Measurements from ENCODE around the gene KLHL12. TPM values are rescaled to one million over a fixed set of nuclear protein-coding genes. Genes with fewer than 3 reads are reported as not detected.
A peak's percentile ranks its signal among the peaks of the same experiment; 100 is the strongest.

Gene KLHL12
- total and polyA plus RNA-seq, 2 of the 8 experiments (the other 6 are each of a cell fraction or from before 2014, with no cell fraction given), result 27.2 to 33.3 TPM

DNA sequence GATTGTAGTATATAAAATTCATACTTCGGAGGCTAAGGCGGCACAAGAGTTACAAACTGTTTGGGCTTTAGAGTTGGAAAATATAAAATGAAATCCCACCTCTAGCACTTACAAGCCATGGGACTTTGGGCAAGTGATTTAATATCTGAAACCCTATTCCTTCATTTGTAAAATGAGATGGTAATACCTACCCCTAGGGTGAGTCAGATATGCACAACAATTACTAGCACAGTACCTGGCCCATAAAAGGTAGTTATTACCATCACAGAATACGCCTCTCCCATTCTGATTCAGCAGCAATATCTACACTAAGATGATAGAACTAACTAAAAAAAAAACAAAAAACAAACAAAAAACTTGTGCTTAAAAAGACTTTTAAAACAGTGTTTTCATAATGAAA, 3.5 kb downstream of the KLHL12 start:
- Histone ChIP-seq H2BK5ac (ENCODE audit: low read depth, low read length) (no peak overlapping the region), H3K23ac (ENCODE audit: insufficient read length) (no peak overlapping the region), H3K56ac (replicated peaks; ENCODE audit: insufficient read length, low read depth, low read length) (no peak overlapping the region), H3K79me1 (ENCODE audit: low read depth, low read length) (no peaks in the 10 kb centered on the region), H2BK15ac (ENCODE audit: low read length) (no peak overlapping the region), H3K9me3 (ENCODE audit: insufficient read depth in 2 of 2, low read depth in 1 of 2, low read length in 1 of 2) (no peaks in the 10 kb centered on the region), H3K14ac (ENCODE audit: insufficient read length) (no peak overlapping the region), H4K91ac (replicated peaks; ENCODE audit: insufficient read length, low read length) (no peak overlapping the region), H4K8ac (ENCODE audit: extremely low read depth, insufficient read depth, low read length) (no peak overlapping the region), H2BK20ac (ENCODE audit: low read length) (no peak overlapping the region), H2BK120ac (replicated peaks; ENCODE audit: low read depth, low read length) (no peak overlapping the region), H3K27me3 (replicated peaks in 1 of 4; ENCODE audit: control insufficient read depth in 3 of 4, extremely low read depth in 1 of 4, insufficient read depth in 3 of 4, low read length in 3 of 4) (no peaks in the 10 kb centered on the region), H3K79me2 (ENCODE audit: control insufficient read depth in 1 of 2, insufficient read depth in 2 of 2, low read length in 2 of 2) (no peaks in the 10 kb centered on the region), H3K27ac (ENCODE audit: low read depth, low read length) (no peak overlapping the region), H3K36me3 (ENCODE audit: control insufficient read depth in 2 of 4, insufficient read depth in 4 of 4, low read length in 3 of 4) (peaks cover 0 to 12% (median 3%) of the 10 kb centered on the region in 4 experiments; a peak in 4 of 8 replicates), H3K4me2 (ENCODE audit: insufficient read depth in 1 of 2, low read depth in 2 of 2, low read length in 2 of 2) (no peak overlapping the region), H3K4ac (replicated peaks; ENCODE audit: insufficient read length, low read depth, low read length) (no peak overlapping the region), H4K5ac (ENCODE audit: insufficient read length, low read depth, low read length) (no peak overlapping the region), H3K23me2 (ENCODE audit: low read depth, low read length) (no peaks in the 10 kb centered on the region), H3K4me1 (replicated peaks in 1 of 4; ENCODE audit: control insufficient read depth in 3 of 4, insufficient read depth in 4 of 4, low read length in 3 of 4) (no peaks in the 10 kb centered on the region), H2AFZ (ENCODE audit: low read length) (no peak overlapping the region), H2BK12ac (ENCODE audit: low read depth, low read length) (no peak overlapping the region), H2AK5ac (ENCODE audit: low read depth, low read length) (no peak overlapping the region), H3K4me3 (ENCODE audit: extremely low read depth in 1 of 4, insufficient read depth in 2 of 4, low read depth in 3 of 4, low read length in 4 of 4) (no peak overlapping the region), H3K18ac (ENCODE audit: extremely low read depth, low read length) (no peak overlapping the region), H4K20me1 (replicated peaks in 1 of 2; ENCODE audit: control insufficient read depth in 1 of 2, insufficient read depth in 2 of 2, low read length in 2 of 2) (no peaks in the 10 kb centered on the region), H3K9ac (replicated peaks in 1 of 4; ENCODE audit: extremely low read depth in 1 of 4, low read depth in 3 of 4, low read length in 3 of 4) (peak overlapping the region in 1 of 4 experiments; percentile 43; a peak in 1 of 7 replicates)
- POLR2A ChIA-PET (ENCODE audit: partially characterized antibody), result no interaction called here
- 95% methylated on average over 3 of the region's 3 CpGs; no CpG with 5 or more reads in 1 of the 2 experiments for WGBS, 2 experiments (ENCODE audit: extremely low coverage in 1 of 2, insufficient coverage in 1 of 2, insufficient read length in 1 of 2, insufficient replicate concordance in 2 of 2, low coverage in 1 of 2, low lambda C conversion rate in 2 of 2, missing lambda C conversion rate in 1 of 2)
- no peak for FAIRE-seq
- CTCF ChIA-PET (ENCODE audit: partially characterized antibody), result interaction anchor here (0.6 to 1.2 kb wide), 3 partner anchors 46 to 99 kb away, joined by 3 to 4 read pairs (median 3); no protein-coding TSS in a partner anchor
- DNase-seq (ENCODE audit: low read depth in 1 of 2, low spot score in 2 of 2), result no peak
- TF ChIP-seq CEBPB (IDR thresholded peaks at IDR 0.05; ENCODE audit: low read depth, low read length) (no peak), CBX5 (IDR thresholded peaks at IDR 0.05; ENCODE audit: low read depth, low read length) (no peak), EP300 (IDR thresholded peaks at IDR 0.05; ENCODE audit: borderline replicate concordance in 1 of 2, low read depth in 2 of 2, low read length in 2 of 2) (no peak), PHF8 (conservative IDR thresholded peaks at IDR 0.05; ENCODE audit: low read depth, low read length) (no peak), BCL11A (IDR thresholded peaks at IDR 0.05; ENCODE audit: low read depth in 2 of 2, low read length in 2 of 2) (no peak), CTBP2 (IDR thresholded peaks at IDR 0.05; ENCODE audit: borderline replicate concordance, insufficient read depth, insufficient read length, low read length) (no peak), CHD2 (IDR thresholded peaks at IDR 0.05; ENCODE audit: low read length) (no peak), NANOG (IDR thresholded peaks at IDR 0.05; ENCODE audit: insufficient read depth, low read depth, low read length, poor library complexity, severe bottlenecking) (no peak), SP4 (IDR thresholded peaks at IDR 0.05; ENCODE audit: low read length) (no peak), MAFK (IDR thresholded peaks at IDR 0.05; ENCODE audit: low read depth, low read length) (no peak), HDAC2 (IDR thresholded peaks at IDR 0.05; ENCODE audit: borderline replicate concordance in 1 of 2, low read depth in 2 of 2, low read length in 2 of 2) (no peak), ZNF274 (IDR thresholded peaks at IDR 0.05; ENCODE audit: borderline replicate concordance, extremely low read depth, low read length) (no peak), CREB1 (IDR thresholded peaks at IDR 0.05) (no peak), TEAD4 (IDR thresholded peaks at IDR 0.05; ENCODE audit: low read depth, low read length) (no peak), YY1 (IDR thresholded peaks at IDR 0.05; ENCODE audit: low read depth, low read length) (no peak)
